Kidney (tissue), 14 donors: ENCODE measurements around the gene PRSS36. TPM values are rescaled to one million over a fixed set of nuclear protein-coding genes. Genes with fewer than 3 reads are reported as not detected.
A peak's percentile ranks its signal among the peaks of the same experiment; 100 is the strongest.

ENCODE experiments used
- DNase-seq, 5 donors: peaks; one replicate each; pipeline ENCODE4 v3.0.0-alpha.2; 2013 to 2020
- FAIRE-seq: peaks from 2 replicates; lab custom pipeline; 2012; peaks lifted over from hg19 to GRCh38; lab: Jason Lieb, UNC
- H3K27ac ChIP-seq, 2 donors: one replicate each; pipeline ENCODE4 v1.7.0; 2013; ENCODE audit warnings: low read depth in 2 of 2, low read length in 2 of 2, inconsistent platforms in 1 of 2
- H3K27me3 ChIP-seq: one replicate; pipeline ENCODE4 v1.7.1; 2013; ENCODE audit warnings: low read length, inconsistent platforms; ENCODE audit not compliant: control insufficient read depth, insufficient read depth
- H3K36me3 ChIP-seq, 3 donors: one replicate each; pipeline versions ENCODE4 v1.7.0 to v1.7.1; 2013; ENCODE audit warnings: low read length in 3 of 3, control low read depth in 1 of 3, inconsistent platforms in 1 of 3; ENCODE audit not compliant: insufficient read depth in 3 of 3, control insufficient read depth in 2 of 3
- H3K4me1 ChIP-seq, 3 donors: one replicate each; pipeline versions ENCODE4 v1.7.0 to v1.7.1; 2013; ENCODE audit warnings: low read length in 3 of 3, inconsistent platforms in 1 of 3, low read depth in 1 of 3; ENCODE audit not compliant: control insufficient read depth in 2 of 3, insufficient read depth in 2 of 3
- H3K4me3 ChIP-seq, 3 donors: one replicate each; pipeline versions ENCODE4 v1.7.0 to v1.8.1; 2013; ENCODE audit warnings: low read length in 3 of 3, control low read depth in 1 of 3, inconsistent platforms in 1 of 3
- H3K9ac ChIP-seq, 3 donors: one replicate each; pipeline versions ENCODE4 v1.7.0 to v1.7.1; 2013; ENCODE audit warnings: low read length in 3 of 3, control low read depth in 1 of 3, inconsistent platforms in 1 of 3
- H3K9me3 ChIP-seq, 3 donors: one replicate each; pipeline versions ENCODE4 v1.7.0 to v1.7.1; 2013; ENCODE audit warnings: low read length in 3 of 3, control low read depth in 1 of 3, inconsistent platforms in 1 of 3; ENCODE audit not compliant: control insufficient read depth in 2 of 3, insufficient read depth in 1 of 3
- CTCF ChIP-seq: IDR thresholded peaks from 3 replicates; pipeline ENCODE4 v1.5.1; 2012; ENCODE audit warnings: mild to moderate bottlenecking, moderate library complexity, borderline replicate concordance; ENCODE audit not compliant: insufficient read depth; ENCODE audit errors: extremely low read depth
- intact Hi-C: fragments of 100-400 bp; cut with DNase I; formaldehyde crosslinking; loops from one replicate; pipeline ENCODE4 v1.11.1; 2022
- polyA plus RNA-seq: library from polyadenylated mRNA; stranded (reverse); fragments of 350-450 nt; fragmentation: Illumina TruSeq; extraction: RNeasy Lipid Tissue Mini Kit (QIAGEN cat#74804); gene quantifications from one replicate; pipeline ENCODE4 v1.2.3, GENCODE V29; 2014; ENCODE audit warnings: low read depth, low replicate concordance; ENCODE audit not compliant: insufficient read depth
- total RNA-seq: library from RNA; stranded (reverse); fragmentation: NEBNext Ultra II Directional; extraction: Animal tissue kit (Norgen Biotek cat#: 25700); gene quantifications from one replicate; pipeline ENCODE4 v1.2.1, GENCODE V29; 2021
- donor health status: control.
- donor health status: control.
- donor health status: control.
- donor health status: control.
- donor health status: control.
- donor health status: DM: yes; HTN: yes; CAD: no.
- donor health status: Normal renal cell carcinoma (clear cell type).

PRSS36 gene
- total and polyA plus RNA-seq, 2 donors from 2014 or later = 1.7 to 4.1 TPM

GRCh38 chr16:31108035-31108793 is 41.7 kb downstream of the PRSS36 start, which contains the start of gene BCKDK:
Gene BCKDK (plus strand): TSS chr16:31108386. CDS start chr16:31109224, 838 bp downstream.
- FAIRE-seq (no peak), DNase-seq (peak; percentile 70 to 91 (median 81))
- Histone ChIP-seq H3K27me3 (no peaks in the 10 kb centered on the region), H3K27ac (peak within 1 kb of the TSS; percentile 73 to 78), H3K36me3 (peaks cover 0 to 19% (median 8%) of the 10 kb centered on the region in 3 donors), H3K4me1 (peaks cover 0 to 19% (median 5%) of the 10 kb centered on the region in 3 donors), H3K4me3 (peak within 1 kb of the TSS; percentile 58 to 68 (median 59)), H3K9me3 (no peaks in the 10 kb centered on the region), H3K9ac (peak within 1 kb of the TSS in 2 of 3 donors; percentile 86 to 87)
- intact Hi-C loops = no loop called here
- no peak for TF ChIP-seq CTCF

GRCh38 chr16:31107465-31107867 is 42.4 kb downstream of the PRSS36 start:
- H3K9me3 ChIP-seq = no peaks in the 10 kb centered on the region
- no peaks in the 10 kb centered on the region for H3K27me3 ChIP-seq
- no peak overlapping the region for H3K4me3 ChIP-seq
- FAIRE-seq (no peak), DNase-seq (no peak)
- peaks cover 0 to 16% (median 8%) of the 10 kb centered on the region in 3 donors for H3K36me3 ChIP-seq
- no peak overlapping the region for H3K27ac ChIP-seq
- TF ChIP-seq CTCF = no peak
- peaks cover 0 to 15% (median 0%) of the 10 kb centered on the region in 3 donors for H3K4me1 ChIP-seq
- no peak overlapping the region for H3K9ac ChIP-seq
- intact Hi-C loops = no loop called here

- no peak overlapping the region for H3K27ac ChIP-seq
- intact Hi-C loops = no loop called here
- FAIRE-seq = no peak
These were observed 43.1 kb downstream of the PRSS36 start for GRCh38 chr16:31106509-31107464.

More at GRCh38 chr16:31106509-31107464, 43.1 kb downstream of the PRSS36 start:
- Histone ChIP-seq H3K4me1 (peaks cover 0 to 15% (median 0%) of the 10 kb centered on the region in 3 donors), H3K9ac (no peak overlapping the region), H3K36me3 (peaks cover 0 to 12% (median 8%) of the 10 kb centered on the region in 3 donors), H3K4me3 (no peak overlapping the region), H3K9me3 (no peaks in the 10 kb centered on the region), H3K27me3 (no peaks in the 10 kb centered on the region)
- TF ChIP-seq CTCF = no peak
- no peak for DNase-seq
